ENCODE measurements around the gene KDM2A. TPM values are rescaled to one million over a fixed set of nuclear protein-coding genes. Genes with fewer than 3 reads are reported as not detected.

The KDM2A gene
- total RNA-seq, 2 donors from 2014 or later, result 50.3 to 97.6 TPM

- Histone ChIP-seq H3K9me3 (no peaks in the 10 kb centered on the region), H3K27ac (peak overlapping the region; percentile 89 to 91), H3K36me3 (peaks cover 1 to 9% of the 10 kb centered on the region in 2 donors), H3K27me3 (replicated peaks; ENCODE audit: insufficient read depth) (no peaks in the 10 kb centered on the region), H3K4me3 (peak overlapping the region; percentile 85 to 97), H3K4me1 (replicated peaks) (peaks cover 13% of the 10 kb centered on the region)
- TF ChIP-seq CTCF (IDR thresholded peaks at IDR 0.05) (no peak), POLR2A (IDR thresholded peaks at IDR 0.05) (no peak), POLR2AphosphoS5 (IDR thresholded peaks at IDR 0.05) (no peak)
- WGBS, result 20% methylated on average over 22 of the region's 23 CpGs
- intact Hi-C loops (cut with DNase I), result loop anchor here (5.0 kb wide), 1 partner anchor 35 kb away; the partner anchor contains the start of gene GRK2
- no peak for DNase-seq (ENCODE audit: low spot score)
Measured at GRCh38 chr11:67302571-67303131, 183.6 kb downstream of the KDM2A start.

GRCh38 chr11:67303132-67303834 lies 184.2 kb downstream of the KDM2A start, which contains the start of gene SSH3:
Gene SSH3 (plus strand): TSS chr11:67303530. CDS start chr11:67303626, 96 bp downstream.
- H3K27ac ChIP-seq, result peak within 1 kb of the TSS; percentile 89 to 91
- WGBS, result 1% methylated on average over 54 of the region's 65 CpGs
- no peaks in the 10 kb centered on the region for H3K27me3 ChIP-seq (replicated peaks; ENCODE audit: insufficient read depth)
- peak within 1 kb of the TSS; percentile 85 to 97 for H3K4me3 ChIP-seq
- DNase-seq (ENCODE audit: low spot score), result peak; percentile 81
- H3K9me3 ChIP-seq, result no peaks in the 10 kb centered on the region
- H3K4me1 ChIP-seq (replicated peaks), result peaks cover 13% of the 10 kb centered on the region
- intact Hi-C loops (cut with DNase I), result loop anchor here (5.0 kb wide), 1 partner anchor 36 kb away; the partner anchor contains the start of gene GRK2
- H3K36me3 ChIP-seq, result peaks cover 7 to 9% of the 10 kb centered on the region in 2 donors
- TF ChIP-seq CTCF (IDR thresholded peaks at IDR 0.05) (no peak), POLR2A (IDR thresholded peaks at IDR 0.05) (peak; percentile 90), POLR2AphosphoS5 (IDR thresholded peaks at IDR 0.05) (peak; percentile 54)

GRCh38 chr11:67303835-67304411 lies 184.9 kb downstream of the KDM2A start:
- DNase-seq (ENCODE audit: low spot score), result no peak
- intact Hi-C loops (cut with DNase I), result loop anchor here (5.0 kb wide), 1 partner anchor 37 kb away; the partner anchor contains the start of gene GRK2
- Histone ChIP-seq H3K27me3 (replicated peaks; ENCODE audit: insufficient read depth) (no peaks in the 10 kb centered on the region), H3K36me3 (peaks cover 9 to 13% of the 10 kb centered on the region in 2 donors), H3K4me3 (peak overlapping the region; percentile 85 to 97), H3K27ac (peak overlapping the region; percentile 89 to 91), H3K9me3 (no peaks in the 10 kb centered on the region), H3K4me1 (replicated peaks) (peaks cover 13% of the 10 kb centered on the region)
- WGBS, result 1% methylated on average over 26 of the region's 43 CpGs
- peak; percentile 36 for TF ChIP-seq POLR2A (IDR thresholded peaks at IDR 0.05)
- no peak for TF ChIP-seq CTCF (IDR thresholded peaks at IDR 0.05)

GRCh38 chr11:67304511-67305113 lies 185.5 kb downstream of the KDM2A start:
- Histone ChIP-seq H3K36me3 (peaks cover 10 to 16% of the 10 kb centered on the region in 2 donors), H3K4me1 (replicated peaks) (peaks cover 13% of the 10 kb centered on the region), H3K27me3 (replicated peaks; ENCODE audit: insufficient read depth) (no peaks in the 10 kb centered on the region), H3K27ac (peak overlapping the region; percentile 89 to 91), H3K9me3 (no peaks in the 10 kb centered on the region), H3K4me3 (peak overlapping the region; percentile 85 to 97)
- TF ChIP-seq CTCF (IDR thresholded peaks at IDR 0.05) (no peak), POLR2A (IDR thresholded peaks at IDR 0.05) (no peak), POLR2AphosphoS5 (IDR thresholded peaks at IDR 0.05) (no peak)
- WGBS, result 49% methylated on average over 13 of the region's 14 CpGs
- intact Hi-C loops (cut with DNase I), result loop anchor here (5.0 kb wide), 1 partner anchor 37 kb away; the partner anchor contains the start of gene GRK2
- no peak for DNase-seq (ENCODE audit: low spot score)

All from prostate gland (tissue), 2 donors.